HG02884 (cell line): ENCODE data around the gene FOXL3.

Experiments
- ATAC-seq: cut with Tn5 transposase; IDR thresholded peaks from one replicate; pipeline ENCODE4 v1.9.1; 2021; ENCODE audit warnings: mild to moderate bottlenecking, moderate library complexity; ENCODE audit not compliant: unreplicated experiment

The FOXL3 gene

GRCh38 chr7:265998-266850 lies 23.7 kb upstream of the FOXL3 start:
- ATAC-seq = no peak

GRCh38 chr7:266851-267840 lies 22.8 kb upstream of the FOXL3 start:
- no peak for ATAC-seq

- ATAC-seq = no peak
Observed at GRCh38 chr7:268991-269390, 21.0 kb upstream of the FOXL3 start.

- ATAC-seq = no peak
Observed at GRCh38 chr7:269721-270120, 20.2 kb upstream of the FOXL3 start.

- ATAC-seq = no peak
Observed at GRCh38 chr7:270351-270983, 19.5 kb upstream of the FOXL3 start.

- no peak for ATAC-seq
Observed at GRCh38 chr7:271266-272107, 18.5 kb upstream of the FOXL3 start.

GRCh38 chr7:272108-272615 lies 17.8 kb upstream of the FOXL3 start:
- no peak for ATAC-seq

GRCh38 chr7:272631-273030 lies 17.3 kb upstream of the FOXL3 start:
- no peak for ATAC-seq

- ATAC-seq = no peak
Observed at GRCh38 chr7:273327-273726, 16.6 kb upstream of the FOXL3 start.

GRCh38 chr7:274266-274665 lies 15.7 kb upstream of the FOXL3 start:
- ATAC-seq = no peak

- ATAC-seq = no peak
Observed at GRCh38 chr7:276230-276835, 13.6 kb upstream of the FOXL3 start.

- no peak for ATAC-seq
Observed at GRCh38 chr7:277228-277627, 12.7 kb upstream of the FOXL3 start.

- no peak for ATAC-seq
Observed at GRCh38 chr7:278081-278480, 11.9 kb upstream of the FOXL3 start.

GRCh38 chr7:279821-280220 lies 10.1 kb upstream of the FOXL3 start:
- ATAC-seq = no peak

GRCh38 chr7:280461-280860 lies 9.5 kb upstream of the FOXL3 start:
- no peak for ATAC-seq

GRCh38 chr7:281637-282036 lies 8.3 kb upstream of the FOXL3 start:
- ATAC-seq = no peak

GRCh38 chr7:282621-283020 lies 7.3 kb upstream of the FOXL3 start:
- ATAC-seq = no peak

GRCh38 chr7:284762-285722 lies 4.9 kb upstream of the FOXL3 start:
- ATAC-seq = no peak

GRCh38 chr7:285731-286130 lies 4.2 kb upstream of the FOXL3 start:
- no peak for ATAC-seq
